Lung (tissue), 12 donors: ENCODE results near the gene BRS3. TPM values are rescaled to one million over a fixed set of nuclear protein-coding genes. Genes with fewer than 3 reads are reported as not detected.

Source experiments
- ATAC-seq: fragments of 200-7000 bp; cut with Tn5 transposase; one replicate; pipeline ENCODE4 v1.9.1; 2020; ENCODE audit warnings: moderate number of reproducible peaks; ENCODE audit not compliant: insufficient read depth, low FRiP score
- DNase-seq, 3 donors: peaks; one replicate each; pipeline ENCODE4 v3.0.0-alpha.2; 2013 to 2017
- H3K27ac ChIP-seq, 2 donors: one replicate each; pipeline ENCODE4 v1.5.1; 2013; ENCODE audit warnings: mild to moderate bottlenecking in 2 of 2, moderate library complexity in 2 of 2, control low read depth in 1 of 2, inconsistent platforms in 1 of 2, low read depth in 1 of 2, low read length in 1 of 2
- H3K27me3 ChIP-seq, 3 donors: one replicate each; pipeline ENCODE4 v1.5.1; 2013; ENCODE audit warnings: low read length in 2 of 3; ENCODE audit not compliant: control insufficient read depth in 3 of 3, insufficient read depth in 3 of 3
- H3K36me3 ChIP-seq, 4 donors: one replicate each; pipeline ENCODE4 v1.5.1; 2013; ENCODE audit warnings: low read length in 4 of 4, mild to moderate bottlenecking in 1 of 4, moderate library complexity in 1 of 4; ENCODE audit not compliant: control insufficient read depth in 4 of 4, insufficient read depth in 4 of 4
- H3K4me1 ChIP-seq, 5 donors: one replicate each; pipeline ENCODE4 v1.5.1; 2013; ENCODE audit warnings: low read length in 5 of 5, mild to moderate bottlenecking in 2 of 5, moderate library complexity in 1 of 5; ENCODE audit not compliant: control insufficient read depth in 5 of 5, insufficient read depth in 5 of 5
- H3K4me3 ChIP-seq: one replicate; pipeline ENCODE4 v1.5.1; 2013; ENCODE audit warnings: mild to moderate bottlenecking, control low read depth, moderate library complexity
- H3K9ac ChIP-seq, 2 donors: one replicate each; pipeline ENCODE4 v1.5.1; 2013; ENCODE audit warnings: low read length in 2 of 2, control low read depth in 1 of 2; ENCODE audit not compliant: insufficient read depth in 1 of 2
- H3K9me3 ChIP-seq, 4 donors: one replicate each; pipeline ENCODE4 v1.5.1; 2013; ENCODE audit warnings: low read length in 3 of 4, mild to moderate bottlenecking in 1 of 4, moderate library complexity in 1 of 4; ENCODE audit not compliant: control insufficient read depth in 4 of 4, insufficient read depth in 3 of 4
- WGBS, 2 donors: extraction: QIAGEN DNeasy Blood & Tissue Kit; methylation state at CpG; one replicate each; pipeline ENCODE4 v1.1.7; 2013; 5-methylcytosine and 5-hydroxymethylcytosine counted together
- polyA plus RNA-seq, 2 donors: library from polyadenylated mRNA; stranded (reverse); fragments of 200-250 nt; gene quantifications; one replicate each; pipeline ENCODE4 v1.2.1, GENCODE V29; 2013
- total RNA-seq, 2 donors: library from RNA; depleted of rRNA in 1 of 2; stranded (reverse); fragments of >200 nt in 1 of 2; gene quantifications; one replicate each; pipeline ENCODE4 v1.2.1, GENCODE V29; 2014 to 2021
- TF ChIP-seq, protein P1 (sequence below): IDR thresholded peaks from 2 replicates; pipeline ENCODE4 v1.5.1; 2012; ENCODE audit warnings: mild to moderate bottlenecking; ENCODE audit errors: control extremely low read depth, extremely low read depth
- donor health status: control.
- donor health status: control.
- donor health status: Bipolar disorder and iron deficiency.
- donor health status: healthy.
- donor health status: DM: yes; HTN: yes; CAD: no.

BRS3 gene
- total and polyA plus RNA-seq, 4 donors: not detected

DNA sequence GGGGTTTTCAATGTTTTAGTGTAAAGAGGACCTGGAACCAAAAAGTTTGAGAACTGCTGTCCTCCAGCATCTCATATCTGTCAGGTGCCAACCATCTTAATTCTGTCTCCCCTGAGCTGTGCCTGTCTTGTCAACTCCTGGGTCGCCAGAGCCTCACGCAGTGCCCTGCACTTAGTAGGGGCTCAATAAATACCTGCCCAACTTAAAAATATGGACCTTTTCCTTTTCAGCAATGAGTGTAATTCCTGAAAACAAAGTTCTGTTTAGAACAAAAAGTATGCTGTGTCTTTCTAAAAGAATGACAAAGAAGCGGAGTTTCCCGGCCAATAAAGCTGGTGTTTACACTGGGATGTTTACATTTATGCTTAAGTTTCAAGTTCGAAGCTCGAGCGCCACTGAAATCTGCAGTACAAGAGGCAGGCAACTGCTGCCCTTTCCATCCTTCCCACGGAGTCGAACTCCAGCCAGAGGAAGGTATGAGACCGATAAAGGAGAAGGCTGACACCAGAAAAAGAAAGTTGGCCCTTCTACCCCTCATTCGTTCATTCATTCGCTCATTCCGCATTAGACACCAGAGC, 8.5 kb downstream of the BRS3 start:
- Histone ChIP-seq H3K27me3 (peaks cover 0 to 7% (median 6%) of the 10 kb centered on the region in 3 donors), H3K4me3 (peak overlapping the region; percentile 44), H3K36me3 (no peaks in the 10 kb centered on the region), H3K9ac (peak overlapping the region; percentile 81 to 93), H3K4me1 (peaks cover 0 to 5% (median 0%) of the 10 kb centered on the region in 5 donors), H3K27ac (peak overlapping the region; percentile 87 to 95), H3K9me3 (no peaks in the 10 kb centered on the region)
- WGBS, 2 donors: 5 to 42% methylated on average over 13 of the region's 13 CpGs
- no peak for ATAC-seq
- TF ChIP-seq, protein P1, sequence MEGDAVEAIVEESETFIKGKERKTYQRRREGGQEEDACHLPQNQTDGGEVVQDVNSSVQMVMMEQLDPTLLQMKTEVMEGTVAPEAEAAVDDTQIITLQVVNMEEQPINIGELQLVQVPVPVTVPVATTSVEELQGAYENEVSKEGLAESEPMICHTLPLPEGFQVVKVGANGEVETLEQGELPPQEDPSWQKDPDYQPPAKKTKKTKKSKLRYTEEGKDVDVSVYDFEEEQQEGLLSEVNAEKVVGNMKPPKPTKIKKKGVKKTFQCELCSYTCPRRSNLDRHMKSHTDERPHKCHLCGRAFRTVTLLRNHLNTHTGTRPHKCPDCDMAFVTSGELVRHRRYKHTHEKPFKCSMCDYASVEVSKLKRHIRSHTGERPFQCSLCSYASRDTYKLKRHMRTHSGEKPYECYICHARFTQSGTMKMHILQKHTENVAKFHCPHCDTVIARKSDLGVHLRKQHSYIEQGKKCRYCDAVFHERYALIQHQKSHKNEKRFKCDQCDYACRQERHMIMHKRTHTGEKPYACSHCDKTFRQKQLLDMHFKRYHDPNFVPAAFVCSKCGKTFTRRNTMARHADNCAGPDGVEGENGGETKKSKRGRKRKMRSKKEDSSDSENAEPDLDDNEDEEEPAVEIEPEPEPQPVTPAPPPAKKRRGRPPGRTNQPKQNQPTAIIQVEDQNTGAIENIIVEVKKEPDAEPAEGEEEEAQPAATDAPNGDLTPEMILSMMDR: no peak
- DNase-seq: no peak

GRCh38 chrX:136496764-136497555, 9.2 kb downstream of the BRS3 start:
- DNase-seq: peak; percentile 89 to 93 (median 92)

GRCh38 chrX:136497556-136498052, 9.9 kb downstream of the BRS3 start, which contains the start of gene HTATSF1:
Gene HTATSF1 (plus strand): TSS chrX:136497592. CDS start chrX:136497685, 93 bp downstream.
- TF ChIP-seq, protein P1: no peak
- Histone ChIP-seq H3K27me3 (peaks cover 0 to 7% (median 4%) of the 10 kb centered on the region in 3 donors), H3K36me3 (peaks cover 0 to 3% (median 1%) of the 10 kb centered on the region in 4 donors), H3K27ac (peak within 1 kb of the TSS; percentile 87 to 95), H3K4me3 (peak within 1 kb of the TSS; percentile 44), H3K9me3 (no peaks in the 10 kb centered on the region), H3K4me1 (peaks cover 0 to 5% (median 0%) of the 10 kb centered on the region in 5 donors), H3K9ac (peak within 1 kb of the TSS; percentile 85 to 93)
- ATAC-seq (no peak), DNase-seq (no peak)
- 0 to 41% methylated on average over 22 to 35 of the region's 35 CpGs for WGBS, 2 donors

More at GRCh38 chrX:136496764-136497555, 9.2 kb downstream of the BRS3 start:
- peaks cover 0 to 3% (median 0%) of the 10 kb centered on the region in 4 donors for H3K36me3 ChIP-seq
- no peaks in the 10 kb centered on the region for H3K9me3 ChIP-seq
- peak overlapping the region; percentile 87 to 95 for H3K27ac ChIP-seq
- peak overlapping the region; percentile 81 to 93 for H3K9ac ChIP-seq
- TF ChIP-seq, protein P1: no peak
- 1 to 43% methylated on average over 27 to 111 of the region's 111 CpGs for WGBS, 2 donors
- H3K4me3 ChIP-seq: peak overlapping the region; percentile 44
- ATAC-seq: peak; percentile 92
- peaks cover 0 to 7% (median 5%) of the 10 kb centered on the region in 3 donors for H3K27me3 ChIP-seq
- peaks cover 0 to 5% (median 0%) of the 10 kb centered on the region in 5 donors for H3K4me1 ChIP-seq
